Epithelial cell of prostate (primary cell): ENCODE data around the gene PEX11G.

Experiments used
- DNase-seq: peaks from one replicate; pipeline ENCODE4 v3.0.0-alpha.2; 2011; ENCODE audit warnings: low read depth, low spot score
- H3K27ac ChIP-seq: fragments of 450-650 bp; 2 replicates; pipeline ENCODE4 v1.5.1; 2017; ENCODE audit warnings: mild to moderate bottlenecking

PEX11G gene

DNA sequence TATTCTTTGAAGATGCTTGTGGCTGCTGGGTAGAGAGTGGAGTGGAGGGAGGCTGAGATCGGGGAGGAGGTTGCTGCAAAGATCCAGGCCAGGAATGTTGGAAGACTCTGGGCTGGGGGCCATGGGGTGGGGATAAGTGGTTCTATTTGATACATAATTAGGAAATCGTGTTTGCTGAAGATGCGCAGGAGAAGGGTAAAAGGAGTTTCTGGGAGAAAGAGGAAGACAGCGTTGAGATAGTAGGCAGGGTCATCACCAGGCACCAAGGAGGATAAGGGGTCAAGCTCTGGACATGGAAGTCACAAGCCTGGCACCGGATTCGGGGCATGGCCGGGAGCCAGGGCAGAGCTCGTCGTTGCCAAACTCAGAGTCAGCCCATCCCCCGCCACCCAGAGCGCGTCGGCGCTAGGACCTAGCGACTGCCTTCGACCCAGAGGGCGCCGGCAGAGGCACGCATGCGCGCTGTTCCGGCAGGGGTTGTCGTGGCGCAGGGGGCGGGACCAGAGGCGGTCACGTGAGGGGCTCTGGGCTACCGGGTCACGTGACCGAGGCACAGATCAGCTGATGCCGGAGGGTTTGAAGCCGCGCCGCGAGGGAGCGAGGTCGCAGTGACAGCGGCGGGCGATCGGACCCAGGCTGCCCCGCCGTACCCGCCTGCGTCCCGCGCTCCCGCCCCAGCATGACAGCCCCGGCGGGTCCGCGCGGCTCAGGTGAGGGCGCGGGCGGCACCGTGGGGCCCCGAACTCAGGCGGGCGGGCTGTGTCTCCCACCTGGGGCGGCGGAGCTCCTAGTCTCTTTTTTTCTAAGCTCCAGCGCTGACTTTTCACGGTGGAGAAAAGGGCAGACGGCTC lies 33.5 kb upstream of the PEX11G start, which contains the start of gene MCOLN1:
MCOLN1 (plus strand) TSS at position 553 of the 851 bp plus-strand sequence; CDS start at position 680, 127 bp downstream.
- DNase-seq = peak; percentile 66
- H3K27ac ChIP-seq = no peak within 1 kb of the TSS

DNA sequence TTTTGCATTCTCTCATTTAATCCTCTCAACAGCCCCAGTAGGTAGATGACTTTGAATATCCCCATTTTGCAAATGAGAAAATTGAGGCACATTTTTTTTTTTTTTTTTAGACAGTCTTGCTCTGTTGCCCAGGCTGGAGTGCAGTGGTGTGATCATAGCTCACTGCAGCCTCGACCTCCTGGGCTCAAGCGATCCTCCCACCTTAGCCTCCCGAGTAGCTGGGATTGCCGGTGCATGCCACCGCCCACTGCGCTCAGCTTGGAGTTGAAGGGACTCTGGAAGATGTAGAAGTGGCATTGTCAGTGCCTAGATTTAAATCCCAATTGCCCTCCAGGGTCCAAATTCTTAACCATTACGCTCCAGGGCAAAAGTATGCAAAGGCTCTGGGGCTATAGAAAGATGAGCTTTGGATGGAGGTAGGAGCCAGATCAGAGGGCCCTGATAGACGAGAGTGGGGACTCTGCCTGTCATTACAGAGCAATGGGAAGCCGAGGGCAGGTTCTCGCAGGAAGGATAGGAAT lies 32.8 kb upstream of the PEX11G start:
- no peak overlapping the region for H3K27ac ChIP-seq
- no peak for DNase-seq

GRCh38 chr19:7520131-7521051 lies 31.6 kb upstream of the PEX11G start:
- no peak for DNase-seq
- H3K27ac ChIP-seq = no peak overlapping the region

DNA sequence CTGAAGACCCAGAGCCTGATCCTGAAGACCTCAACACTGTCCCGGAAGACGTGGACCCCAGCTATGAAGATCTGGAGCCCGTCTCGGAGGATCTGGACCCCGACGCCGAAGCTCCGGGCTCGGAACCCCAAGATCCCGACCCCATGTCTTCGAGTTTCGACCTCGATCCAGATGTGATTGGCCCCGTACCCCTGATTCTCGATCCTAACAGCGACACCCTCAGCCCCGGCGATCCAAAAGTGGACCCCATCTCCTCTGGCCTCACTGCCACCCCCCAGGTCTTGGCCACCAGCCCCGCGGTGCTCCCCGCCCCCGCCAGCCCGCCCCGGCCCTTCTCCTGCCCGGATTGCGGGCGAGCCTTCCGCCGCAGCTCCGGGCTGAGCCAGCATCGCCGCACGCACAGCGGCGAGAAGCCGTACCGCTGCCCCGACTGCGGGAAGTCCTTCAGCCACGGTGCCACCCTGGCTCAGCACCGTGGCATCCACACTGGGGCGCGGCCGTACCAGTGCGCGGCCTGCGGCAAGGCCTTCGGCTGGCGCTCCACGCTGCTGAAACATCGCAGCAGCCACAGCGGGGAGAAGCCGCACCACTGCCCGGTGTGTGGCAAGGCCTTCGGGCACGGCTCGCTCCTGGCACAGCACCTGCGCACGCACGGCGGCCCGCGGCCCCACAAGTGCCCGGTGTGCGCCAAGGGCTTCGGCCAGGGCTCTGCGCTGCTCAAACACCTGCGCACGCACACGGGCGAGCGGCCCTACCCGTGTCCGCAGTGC lies 30.7 kb upstream of the PEX11G start:
- no peak for DNase-seq
- H3K27ac ChIP-seq = no peak overlapping the region

- no peak for DNase-seq
- H3K27ac ChIP-seq = no peak overlapping the region
Observed at GRCh38 chr19:7516878-7517277, 28.0 kb upstream of the PEX11G start.

DNA sequence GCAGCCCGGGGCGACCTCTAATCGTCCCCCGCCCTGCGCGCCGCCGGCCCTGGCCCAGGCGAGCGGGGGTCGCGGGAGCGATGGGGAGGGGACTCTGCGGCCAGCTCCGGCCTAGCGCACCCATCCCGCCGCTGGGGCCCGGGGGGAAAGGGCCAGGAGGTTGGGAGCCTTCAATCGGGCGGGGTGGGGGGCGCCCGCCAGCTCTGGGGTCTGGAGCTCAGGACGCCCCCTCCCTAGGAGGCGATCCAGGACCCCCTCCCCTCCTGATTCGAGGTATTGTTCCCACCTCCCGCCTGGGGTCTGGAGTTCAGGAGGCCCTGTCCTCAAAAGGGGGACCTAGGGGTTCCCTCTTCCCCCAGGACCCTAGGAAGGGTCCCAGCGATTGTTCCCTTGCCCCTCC lies 27.5 kb upstream of the PEX11G start:
- DNase-seq = no peak
- H3K27ac ChIP-seq = no peak overlapping the region

DNA sequence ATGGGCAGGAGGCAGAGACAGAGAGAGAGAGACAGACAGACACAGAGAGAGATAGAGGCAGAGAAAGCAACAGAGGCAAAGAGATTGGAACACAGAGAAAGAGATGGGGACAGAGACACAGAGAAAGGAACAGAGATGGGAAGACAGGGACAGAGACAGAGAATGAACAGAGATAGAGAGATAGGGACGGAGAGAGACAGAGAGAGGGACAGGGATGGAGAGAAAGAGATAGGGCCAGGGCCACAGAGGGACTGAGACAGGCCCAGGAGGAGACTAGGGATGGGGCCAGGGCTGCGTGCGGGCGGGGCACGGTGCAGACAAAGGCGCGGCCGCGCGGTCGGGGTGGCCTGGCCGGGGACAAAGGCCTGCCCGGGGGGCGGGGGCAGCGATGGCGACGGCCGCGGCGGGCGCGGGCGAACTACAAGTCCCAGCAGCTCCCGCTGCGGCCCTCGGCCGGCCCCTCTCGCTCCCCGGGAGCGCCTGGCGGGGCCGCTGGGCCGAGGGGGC lies 26.9 kb upstream of the PEX11G start, which contains the start of gene ZNF358:
ZNF358 (plus strand) TSS at position 459 of the 507 bp plus-strand sequence. CDS start 3,140 bp downstream, outside the sequence.
- no peak for DNase-seq

GRCh38 chr19:7515110-7515644 lies 26.3 kb upstream of the PEX11G start:
- H3K27ac ChIP-seq = no peak overlapping the region
- no peak for DNase-seq

More for the DNA sequence above, 26.9 kb upstream of the PEX11G start, which contains the start of gene ZNF358:
- no peak within 1 kb of the TSS for H3K27ac ChIP-seq

GRCh38 chr19:7513809-7514642 lies 25.2 kb upstream of the PEX11G start:
- H3K27ac ChIP-seq = no peak overlapping the region
- no peak for DNase-seq

GRCh38 chr19:7512400-7512851 lies 23.6 kb upstream of the PEX11G start:
- no peak for DNase-seq
- no peak overlapping the region for H3K27ac ChIP-seq

DNA sequence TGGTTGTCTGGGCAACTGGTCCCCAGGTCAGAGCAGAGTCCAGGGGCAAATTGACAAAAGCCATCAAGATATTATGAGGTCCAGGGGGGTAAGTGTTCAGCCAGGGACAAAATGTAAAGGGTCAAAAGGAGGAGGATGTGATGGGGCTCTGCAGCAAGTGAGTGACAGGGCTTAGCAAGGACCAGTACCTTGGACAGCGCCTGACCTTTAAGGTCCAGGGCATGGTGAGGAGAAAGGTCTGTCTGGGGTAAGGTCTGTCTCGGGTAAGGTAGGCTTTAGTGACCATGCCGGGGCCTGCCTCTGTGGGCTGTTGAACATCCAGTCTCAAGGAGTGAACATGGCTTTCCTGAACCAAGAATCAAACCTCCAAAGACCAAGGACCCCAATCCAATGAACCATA lies 20.8 kb upstream of the PEX11G start:
- DNase-seq = no peak
- H3K27ac ChIP-seq = no peak overlapping the region

GRCh38 chr19:7507884-7508283 lies 19.0 kb upstream of the PEX11G start:
- no peak for DNase-seq
- H3K27ac ChIP-seq = no peak overlapping the region

DNA sequence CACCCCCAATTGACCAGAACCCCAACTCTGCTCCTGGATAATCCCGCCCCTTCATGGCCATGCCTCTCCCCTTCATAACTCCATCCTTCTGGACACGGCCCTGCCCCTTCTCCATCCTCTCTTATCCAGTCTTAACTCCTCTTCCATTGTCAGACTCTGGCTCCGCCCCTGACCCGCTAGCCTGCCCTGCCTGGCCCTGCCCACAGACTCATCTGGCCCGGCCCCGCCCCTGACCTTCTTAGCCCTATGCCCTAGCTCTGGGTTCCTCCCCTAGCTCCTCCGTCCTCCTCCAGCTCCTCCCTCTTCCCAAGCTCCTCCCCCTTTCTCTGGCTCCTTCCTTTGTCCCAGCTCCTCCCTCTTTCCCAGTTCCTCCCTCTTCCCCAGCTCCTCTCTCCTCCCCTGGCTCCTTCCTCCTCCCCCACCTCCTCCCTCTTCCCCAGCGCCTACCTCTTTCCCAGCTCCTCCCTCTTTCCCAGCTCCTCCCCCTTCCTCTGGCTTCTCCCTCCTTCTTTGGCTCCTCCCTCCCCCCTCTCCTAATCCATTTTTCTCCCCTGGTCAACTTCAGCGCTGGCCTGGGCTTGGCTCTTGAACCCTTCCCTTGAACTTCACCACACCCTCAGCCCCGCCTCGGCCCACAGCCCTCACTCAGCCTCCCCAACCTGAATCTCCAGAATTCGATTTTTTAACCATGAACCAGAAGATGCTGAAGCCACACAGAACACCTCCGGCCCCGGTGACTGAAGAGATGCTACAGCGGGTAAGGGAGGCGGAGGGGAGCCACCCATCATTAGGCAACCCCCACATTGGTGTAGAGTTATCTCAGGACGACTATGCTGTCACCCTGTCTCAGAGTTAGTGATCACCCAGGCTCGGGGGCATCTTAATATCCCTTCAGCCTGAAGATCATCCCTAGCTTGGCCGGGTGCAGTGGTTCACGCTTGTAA lies 17.8 kb upstream of the PEX11G start:
- no peak overlapping the region for H3K27ac ChIP-seq
- no peak for DNase-seq

DNA sequence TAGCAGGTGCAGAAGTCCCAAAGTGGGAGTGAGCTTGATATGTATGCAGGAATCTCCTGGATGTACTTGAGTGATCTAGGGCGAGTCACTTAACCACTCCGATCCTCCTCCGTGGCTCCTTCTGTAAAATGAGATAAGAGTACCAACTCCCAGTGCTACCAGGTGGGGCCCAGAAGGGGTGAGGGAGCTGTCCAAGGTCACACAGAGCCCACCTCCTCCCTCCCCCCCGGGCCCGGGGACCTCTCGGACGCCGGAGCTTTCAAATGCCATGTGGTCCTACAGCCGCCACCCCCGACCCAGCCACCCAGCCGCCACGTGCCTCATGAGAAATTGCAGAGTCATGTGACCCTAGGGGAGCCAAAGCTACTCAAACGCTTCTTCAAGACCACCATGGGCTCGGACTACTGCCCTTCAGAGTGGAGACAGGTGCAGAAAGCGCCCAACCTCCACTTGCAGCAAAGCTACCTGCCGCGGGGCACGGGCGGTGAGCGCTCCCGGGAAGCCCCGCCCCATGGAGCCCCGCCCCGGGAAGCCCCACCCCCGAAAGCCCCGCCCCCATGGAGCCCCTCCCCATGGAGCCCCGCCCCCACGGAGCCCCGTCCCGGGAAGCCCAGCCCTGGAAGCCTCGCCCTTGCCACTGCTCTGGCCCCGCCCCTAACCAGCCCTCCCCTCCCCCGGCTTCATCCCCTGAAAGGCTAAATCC lies 17.0 kb upstream of the PEX11G start:
- H3K27ac ChIP-seq = no peak overlapping the region
- no peak for DNase-seq

- DNase-seq = no peak
- H3K27ac ChIP-seq = no peak overlapping the region
Observed at GRCh38 chr19:7505288-7505681, 16.4 kb upstream of the PEX11G start.

DNA sequence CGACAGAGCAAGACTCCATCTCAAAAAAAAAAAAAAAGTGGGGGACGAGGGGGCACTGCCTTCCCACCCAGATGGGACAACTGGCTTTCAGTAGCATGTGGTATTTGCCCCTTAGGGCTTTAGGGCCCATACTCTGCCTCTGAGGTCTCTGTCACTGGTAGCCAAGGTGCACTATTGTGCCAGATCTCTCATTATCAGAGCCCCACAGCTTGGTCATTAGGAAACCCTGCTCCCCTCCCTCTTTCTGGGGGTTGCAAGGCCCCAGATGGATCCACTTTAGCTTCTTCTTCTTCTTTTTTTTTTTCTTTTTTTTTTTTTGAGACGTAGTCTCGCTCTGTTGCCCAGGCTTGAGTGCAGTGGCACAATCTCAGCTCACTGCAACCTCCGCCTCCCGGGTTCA lies 15.8 kb upstream of the PEX11G start:
- no peak overlapping the region for H3K27ac ChIP-seq
- no peak for DNase-seq

GRCh38 chr19:7502552-7502951 lies 13.7 kb upstream of the PEX11G start:
- no peak for DNase-seq
- no peak overlapping the region for H3K27ac ChIP-seq
